B cell (primary cell): ENCODE data around the gene DENND4B. TPM values are rescaled to one million over a fixed set of nuclear protein-coding genes. Genes with fewer than 3 reads are reported as not detected.

Experiments
- ATAC-seq: fragments of 200-7000 bp; cut with Tn5 transposase; one replicate; pipeline ENCODE4 v1.10.0; 2021; ENCODE audit warnings: low read depth, mild to moderate bottlenecking, moderate number of reproducible peaks, moderate library complexity
- CTCF ChIA-PET: fragments of 350-600 bp; sonication (Branson Sonifier 250); formaldehyde crosslinking; loops from one replicate; lab custom pipeline; 2021; ENCODE audit warnings: antibody characterized with exemption, inconsistent platforms; lab: Charles Lee
- POLR2A ChIA-PET: fragments of 350-600 bp; sonication (Branson Sonifier 250); formaldehyde crosslinking; loops from one replicate; lab custom pipeline; 2021; ENCODE audit warnings: antibody characterized with exemption; lab: Charles Lee
- DNase-seq: peaks from one replicate; pipeline ENCODE4 v3.0.0; 2013
- H2AFZ ChIP-seq: 2 replicates; pipeline ENCODE4 v1.6.1; 2012; ENCODE audit warnings: mild to moderate bottlenecking, low read depth, low read length; ENCODE audit not compliant: insufficient read depth, poor library complexity, severe bottlenecking
- H3K27ac ChIP-seq, 2 donors: 1 replicate in 1 of 2; 2 replicates in 1 of 2; pipeline ENCODE4 v1.5.1; 2012 to 2013; ENCODE audit warnings: low read length in 2 of 2, mild to moderate bottlenecking in 2 of 2, moderate library complexity in 1 of 2
- H3K27me3 ChIP-seq, 4 experiments: fragments of 200-600 bp in 1 of 4; sonication (generic) in 1 of 4; replicated peaks in 1 of 4; 1 replicate in 2 of 4; 2 replicates in 2 of 4; pipeline versions ENCODE4 v1.6.1 to v1.7.0; 2013 to 2016; ENCODE audit warnings: low read length in 3 of 4, mild to moderate bottlenecking in 2 of 4, mixed read lengths in 1 of 4, moderate library complexity in 1 of 4; ENCODE audit not compliant: insufficient read depth in 4 of 4, control insufficient read depth in 3 of 4; ENCODE audit errors: control extremely low read depth in 1 of 4
- H3K36me3 ChIP-seq, 2 experiments: replicated peaks in 1 of 2; 1 replicate in 1 of 2; 2 replicates in 1 of 2; pipeline versions ENCODE4 v1.6.1 to v1.7.1; 2013; ENCODE audit warnings: low read length in 1 of 2; ENCODE audit not compliant: insufficient read depth in 2 of 2, control insufficient read depth in 1 of 2; ENCODE audit errors: control extremely low read depth in 1 of 2, extremely low read depth in 1 of 2
- H3K4me1 ChIP-seq, 2 donors: fragments of 200-600 bp in 1 of 2; sonication (generic) in 1 of 2; 1 replicate in 1 of 2; 2 replicates in 1 of 2; pipeline versions ENCODE4 v1.5.1 to v1.6.1; 2013 to 2017; ENCODE audit warnings: low read length in 2 of 2; ENCODE audit not compliant: control insufficient read depth in 2 of 2, insufficient read depth in 2 of 2
- H3K4me2 ChIP-seq: replicated peaks from 2 replicates; pipeline ENCODE3; 2012; ENCODE audit warnings: mild to moderate bottlenecking, low read depth, low read length; ENCODE audit not compliant: poor library complexity, severe bottlenecking
- H3K4me3 ChIP-seq, 5 experiments: fragments of 200-600 bp in 1 of 5; sonication (generic) in 1 of 5; 1 replicate in 3 of 5; 2 replicates in 2 of 5; pipeline versions ENCODE4 v1.5.1 to v1.7.0; 2011 to 2016; ENCODE audit warnings: low read length in 4 of 5, mild to moderate bottlenecking in 4 of 5, low read depth in 2 of 5, control low read depth in 1 of 5, moderate library complexity in 1 of 5; ENCODE audit not compliant: insufficient read depth in 1 of 5; ENCODE audit errors: control extremely low read depth in 1 of 5, extremely low read depth in 1 of 5
- H3K79me2 ChIP-seq: fragments of 200-600 bp; sonication (generic); one replicate; pipeline ENCODE4 v1.6.0; 2016; ENCODE audit warnings: low read length; ENCODE audit not compliant: control insufficient read depth, insufficient read depth
- H3K9ac ChIP-seq: fragments of 200-600 bp; sonication (generic); 2 replicates; pipeline ENCODE4 v1.6.1; 2017; ENCODE audit warnings: mild to moderate bottlenecking, low read length, moderate library complexity
- H3K9me3 ChIP-seq, 3 donors: one replicate each; pipeline versions ENCODE4 v1.6.1 to v1.7.1; 2013; ENCODE audit warnings: low read length in 2 of 3; ENCODE audit not compliant: control insufficient read depth in 2 of 3, insufficient read depth in 1 of 3; ENCODE audit errors: control extremely low read depth in 1 of 3
- H4K20me1 ChIP-seq: 2 replicates; pipeline ENCODE4 v1.6.0; 2012; ENCODE audit warnings: mild to moderate bottlenecking, low read length; ENCODE audit not compliant: insufficient read depth, control insufficient read depth, poor library complexity, severe bottlenecking
- H3K27ac Mint-ChIP-seq: one replicate; pipeline ENCODE4 v1.8.0; 2021; ENCODE audit warnings: mixed read lengths
- H3K27me3 Mint-ChIP-seq: one replicate; pipeline ENCODE4 v1.8.0; 2021; ENCODE audit warnings: mixed read lengths
- H3K4me1 Mint-ChIP-seq: one replicate; pipeline ENCODE4 v1.8.0; 2021; ENCODE audit warnings: mixed read lengths
- H3K4me3 Mint-ChIP-seq: one replicate; pipeline ENCODE4 v1.8.0; 2021; ENCODE audit warnings: mixed read lengths
- H3K9me3 Mint-ChIP-seq: one replicate; pipeline ENCODE4 v1.8.0; 2022; ENCODE audit warnings: mixed read lengths; ENCODE audit not compliant: insufficient read depth
- CTCF ChIP-seq: fragments of 200-600 bp; IDR thresholded peaks from one replicate; pipeline ENCODE4 v1.8.0; 2022; ENCODE audit warnings: antibody characterized with exemption, mild to moderate bottlenecking
- EZH2 ChIP-seq: IDR thresholded peaks from 2 replicates; pipeline ENCODE4 v1.6.1; 2012; ENCODE audit warnings: borderline replicate concordance, low read depth, mild to moderate bottlenecking, moderate library complexity, low read length; ENCODE audit not compliant: insufficient read depth, poor library complexity, severe bottlenecking
- WGBS: methylation state at CpG from one replicate; pipeline ENCODE4 v1.1.5; 2013; ENCODE audit warnings: missing lambda C conversion rate; ENCODE audit not compliant: insufficient coverage; 5-methylcytosine and 5-hydroxymethylcytosine counted together
- intact Hi-C: fragments of 100-400 bp; cut with micrococcal nuclease; formaldehyde crosslinking; loops from one replicate; pipeline ENCODE4 v1.10.0; 2022
- polyA plus RNA-seq: library from polyadenylated mRNA; depleted of rRNA; stranded (reverse); fragments of >200 nt; gene quantifications from 2 replicates; pipeline ENCODE4 v1.2.3, GENCODE V29; 2012
- total RNA-seq, 2 donors: library from RNA; stranded (reverse); fragments of 120-200 nt in 1 of 2; gene quantifications; 1 replicate in 1 of 2; 2 replicates in 1 of 2; pipeline versions ENCODE4 v1.2.3 to v1.2.4, GENCODE V29; 2013 to 2022

The DENND4B gene
- total and polyA plus RNA-seq, 2 donors (not counting 1 experiment from before 2014, with no cell fraction given) = 275 to 389 TPM

- WGBS = 0% methylated on average over 2 of the region's 3 CpGs
- H3K4me3 Mint-ChIP-seq = peak overlapping the region; percentile 94
- no peaks in the 10 kb centered on the region for H3K9me3 Mint-ChIP-seq
- Histone ChIP-seq H2AFZ (peak overlapping the region; percentile 53), H3K9ac (peak overlapping the region; percentile 89), H3K27me3 (no peaks in the 10 kb centered on the region), H3K4me3 (peak overlapping the region; percentile 54 to 95 (median 85)), H3K9me3 (no peaks in the 10 kb centered on the region), H3K79me2 (peaks cover 57% of the 10 kb centered on the region), H3K4me1 (peaks cover 29 to 49% of the 10 kb centered on the region in 2 donors), H4K20me1 (peaks cover 54% of the 10 kb centered on the region), H3K27ac (peak overlapping the region; percentile 91 to 98), H3K4me2 (peak overlapping the region; percentile 89), H3K36me3 (peaks cover 15 to 60% of the 10 kb centered on the region in 2 experiments)
- ATAC-seq (no peak), DNase-seq (no peak)
- intact Hi-C loops = loop anchor here (1.0 to 5.0 kb wide), 3 partner anchors 21 to 217 kb away; partner anchors contain the start of gene INTS3
- ChIA-PET CTCF (interaction anchor here (0.7 to 5.9 kb wide), 10 partner anchors 13 to 123 kb away, joined by 3 to 65 read pairs (median 24); partner anchors contain the start of genes CREB3L4, CRTC2, GATAD2B and JTB), POLR2A (interaction anchor here (0.5 to 4.4 kb wide), 13 partner anchors 15 to 409 kb away, joined by 3 to 124 read pairs (median 14); partner anchors contain the start of genes CHTOP, CREB3L4, CRTC2 and GATAD2B)
- peaks cover 51% of the 10 kb centered on the region for H3K4me1 Mint-ChIP-seq
- no peak for TF ChIP-seq CTCF
- TF ChIP-seq EZH2 = no peak
- H3K27me3 Mint-ChIP-seq = no peaks in the 10 kb centered on the region
- H3K27ac Mint-ChIP-seq = peak overlapping the region; percentile 96
Observed at GRCh38 chr1:153944827-153945117, 1.7 kb downstream of the DENND4B start.

- peaks cover 51% of the 10 kb centered on the region for H3K4me1 Mint-ChIP-seq
- DNase-seq (peak; percentile 53), ATAC-seq (no peak)
- Histone ChIP-seq H3K4me3 (peak overlapping the region; percentile 54 to 95 (median 85)), H3K4me2 (peak overlapping the region; percentile 89), H3K27ac (peak overlapping the region; percentile 91 to 98), H4K20me1 (peaks cover 49% of the 10 kb centered on the region), H3K4me1 (peaks cover 24 to 43% of the 10 kb centered on the region in 2 donors), H3K79me2 (peaks cover 57% of the 10 kb centered on the region), H2AFZ (peak overlapping the region; percentile 53), H3K9ac (peak overlapping the region; percentile 89), H3K27me3 (no peaks in the 10 kb centered on the region), H3K9me3 (no peaks in the 10 kb centered on the region), H3K36me3 (peaks cover 17 to 64% of the 10 kb centered on the region in 2 experiments)
- WGBS = 88% methylated on average over 9 of the region's 15 CpGs
- CTCF ChIA-PET = interaction anchor here (0.8 to 5.9 kb wide), 11 partner anchors 9 to 94 kb away, joined by 3 to 65 read pairs (median 14); partner anchors contain the start of genes CREB3L4, CRTC2, GATAD2B and JTB
- TF ChIP-seq EZH2 = no peak
- no peak for TF ChIP-seq CTCF
- H3K4me3 Mint-ChIP-seq = peak overlapping the region; percentile 94
- POLR2A ChIA-PET = interaction anchor here (0.5 to 4.4 kb wide), 19 partner anchors 10 to 1043 kb away, joined by 3 to 124 read pairs (median 5); partner anchors contain the start of genes CREB3L4, CRTC2, GATAD2B and JTB
- intact Hi-C loops = no loop called here
- H3K27ac Mint-ChIP-seq = peak overlapping the region; percentile 96
- H3K27me3 Mint-ChIP-seq = no peaks in the 10 kb centered on the region
- H3K9me3 Mint-ChIP-seq = no peaks in the 10 kb centered on the region
Observed at GRCh38 chr1:153944005-153944826, 2.3 kb downstream of the DENND4B start.
